AG04449 (cell line): ENCODE data around the gene KHNYN.

Experiments
- CTCF ChIA-PET: fragments of 350-600 bp; formaldehyde crosslinking; extraction: SDS; loops from one replicate; lab custom pipeline; 2021; ENCODE audit warnings: antibody characterized with exemption; lab: Yijun Ruan, JAX
- POLR2A ChIA-PET: fragments of 400-600, 350-600 bp; formaldehyde crosslinking; extraction: SDS; loops from one replicate; lab custom pipeline; 2020; ENCODE audit warnings: antibody characterized with exemption, inconsistent platforms; lab: Yijun Ruan, JAX
- DNase-seq: peaks from one replicate; pipeline ENCODE4 v3.0.0-alpha.2; 2010; ENCODE audit warnings: low read depth, low spot score
- H3K4me3 ChIP-seq: 2 replicates; pipeline ENCODE4 v1.5.1; 2011; ENCODE audit warnings: low read depth, mild to moderate bottlenecking, control low read depth, low read length
- CTCF ChIP-seq: IDR thresholded peaks from one replicate; pipeline ENCODE4 v1.5.1; 2011; ENCODE audit warnings: mild to moderate bottlenecking, moderate library complexity, low read length, control low read depth, inconsistent platforms; ENCODE audit not compliant: insufficient read depth; ENCODE audit errors: missing control alignments

Gene KHNYN

GRCh38 chr14:24429395-24430142, at the start of gene KHNYN, which contains the start of gene CBLN3:
KHNYN (plus strand) TSS chr14:24429954; CDS start chr14:24430731, 777 bp downstream.
CBLN3 (minus strand) TSS chr14:24429668; CDS start chr14:24429054, 614 bp downstream.
- CTCF ChIA-PET: interaction anchor here (0.9 to 33.5 kb wide), 10 partner anchors 12 to 195 kb away, joined by 3 to 1633 read pairs (median 73); partner anchors contain the start of genes ADCY4, CIDEB, DHRS1 and LTB4R
- peak; percentile 64 for DNase-seq
- POLR2A ChIA-PET: interaction anchor here (0.7 to 3.1 kb wide), 12 partner anchors 9 to 121 kb away, joined by 3 to 32 read pairs (median 5); partner anchors contain the start of gene SDR39U1
- peak within 1 kb of the TSS; percentile 88 for H3K4me3 ChIP-seq
- TF ChIP-seq CTCF: no peak

GRCh38 chr14:24381363-24382063, 48.2 kb upstream of the KHNYN start:
- no peak for TF ChIP-seq CTCF
- DNase-seq: no peak
- H3K4me3 ChIP-seq: no peak overlapping the region
- POLR2A ChIA-PET: interaction anchor here (3.9 kb wide), 1 partner anchor 11 kb away, joined by 26 read pairs; no protein-coding TSS in a partner anchor
- CTCF ChIA-PET: interaction anchor here (0.8 to 6.3 kb wide), 4 partner anchors 20 to 74 kb away, joined by 3 to 27 read pairs (median 4); partner anchors contain the start of gene CIDEB

- no peak overlapping the region for H3K4me3 ChIP-seq
- CTCF ChIA-PET: interaction anchor here (0.8 to 6.3 kb wide), 5 partner anchors 20 to 74 kb away, joined by 3 to 27 read pairs (median 4); partner anchors contain the start of gene CIDEB
- no peak for TF ChIP-seq CTCF
- DNase-seq: no peak
- POLR2A ChIA-PET: interaction anchor here (3.9 kb wide), 1 partner anchor 11 kb away, joined by 26 read pairs; no protein-coding TSS in a partner anchor
These were observed 47.7 kb upstream of the KHNYN start for GRCh38 chr14:24382064-24382371.

GRCh38 chr14:24384169-24384568, 45.6 kb upstream of the KHNYN start:
- no peak for TF ChIP-seq CTCF
- POLR2A ChIA-PET: no interaction called here
- H3K4me3 ChIP-seq: no peak overlapping the region
- no peak for DNase-seq
- CTCF ChIA-PET: interaction anchor here (1.1 kb wide), 1 partner anchor 11 kb away, joined by 3 read pairs; no protein-coding TSS in a partner anchor

- CTCF ChIA-PET: interaction anchor here (0.9 to 1.0 kb wide), 2 partner anchors 13 to 46 kb away, joined by 3 to 5 read pairs; partner anchors contain the start of gene NYNRIN
- no peak overlapping the region for H3K4me3 ChIP-seq
- POLR2A ChIA-PET: no interaction called here
- no peak for TF ChIP-seq CTCF
- no peak for DNase-seq
These were observed 44.2 kb upstream of the KHNYN start for GRCh38 chr14:24385524-24385923.
